Dendritic cell treated with granulocyte-macrophage colony-stimulating factor and Interleukin-4, amounts not matched to agents 40 ng/mL and 50 ng/mL, for 4 days (primary cell): ENCODE results near the gene DCDC2.
A peak's percentile ranks its signal among the peaks of the same experiment; 100 is the strongest.
"Not testable (repeated sequence)": the region's sequence is repeated elsewhere in the genome, so short reads cannot be mapped to it uniquely, and the experiment has no call there.

ENCODE experiments used
- H3K27ac Mint-ChIP-seq: one replicate; pipeline ENCODE4 v1.8.0; 2022; ENCODE audit warnings: mild to moderate bottlenecking, mixed read lengths
- H3K27me3 Mint-ChIP-seq: one replicate; pipeline ENCODE4 v1.8.0; 2022; ENCODE audit warnings: mild to moderate bottlenecking, mixed read lengths
- H3K36me3 Mint-ChIP-seq: one replicate; pipeline ENCODE4 v1.8.0; 2022; ENCODE audit warnings: low read depth, mixed read lengths
- H3K4me1 Mint-ChIP-seq: one replicate; pipeline ENCODE4 v1.8.0; 2022; ENCODE audit warnings: low read depth, mixed read lengths
- H3K4me3 Mint-ChIP-seq: one replicate; pipeline ENCODE4 v1.8.0; 2022; ENCODE audit warnings: mild to moderate bottlenecking, moderate library complexity, mixed read lengths
- H3K9me3 Mint-ChIP-seq: one replicate; pipeline ENCODE4 v1.8.0; 2022; ENCODE audit warnings: mixed read lengths
- intact Hi-C: fragments of 100-400 bp; cut with micrococcal nuclease; formaldehyde crosslinking; loops from one replicate; pipeline ENCODE4 v1.15.0; 2022

The DCDC2 gene

GRCh38 chr6:24357336-24358218 lies at the start of gene DCDC2:
Gene DCDC2, minus strand, starts transcription at chr6:24358059. Its CDS starts 309 bp downstream, at chr6:24357750.
- peaks cover 41% of the 10 kb centered on the region for H3K27me3 Mint-ChIP-seq
- H3K4me3 Mint-ChIP-seq, result no peak within 1 kb of the TSS
- peaks cover 21% of the 10 kb centered on the region for H3K4me1 Mint-ChIP-seq
- H3K27ac Mint-ChIP-seq, result no peak within 1 kb of the TSS
- H3K36me3 Mint-ChIP-seq, result no peaks in the 10 kb centered on the region
- intact Hi-C loops, result no loop called here
- no peaks in the 10 kb centered on the region for H3K9me3 Mint-ChIP-seq

- Mint-ChIP-seq H3K4me3 (no peak overlapping the region), H3K27ac (no peak overlapping the region), H3K36me3 (peaks cover 42% of the 10 kb centered on the region), H3K9me3 (no peaks in the 10 kb centered on the region), H3K27me3 (peaks cover 8% of the 10 kb centered on the region), H3K4me1 (peaks cover 16% of the 10 kb centered on the region)
- intact Hi-C loops, result no loop called here
Observed at GRCh38 chr6:24405262-24405661, 47.4 kb upstream of the DCDC2 start.

GRCh38 chr6:24403501-24403824 lies 45.6 kb upstream of the DCDC2 start:
- peak overlapping the region; percentile 80 for H3K27ac Mint-ChIP-seq
- H3K9me3 Mint-ChIP-seq, result no peaks in the 10 kb centered on the region
- H3K27me3 Mint-ChIP-seq, result peaks cover 17% of the 10 kb centered on the region
- H3K4me1 Mint-ChIP-seq, result peaks cover 16% of the 10 kb centered on the region
- intact Hi-C loops, result no loop called here
- peak overlapping the region; percentile 99 for H3K4me3 Mint-ChIP-seq
- peaks cover 29% of the 10 kb centered on the region for H3K36me3 Mint-ChIP-seq

GRCh38 chr6:24402697-24403500 lies 45.0 kb upstream of the DCDC2 start, which contains the start of gene MRS2:
Gene MRS2, plus strand, starts transcription at chr6:24402936. Its CDS starts 111 bp downstream, at chr6:24403047.
- no peaks in the 10 kb centered on the region for H3K9me3 Mint-ChIP-seq
- peak within 1 kb of the TSS; percentile 99 for H3K4me3 Mint-ChIP-seq
- H3K4me1 Mint-ChIP-seq, result peaks cover 16% of the 10 kb centered on the region
- peaks cover 27% of the 10 kb centered on the region for H3K36me3 Mint-ChIP-seq
- intact Hi-C loops, result no loop called here
- peaks cover 17% of the 10 kb centered on the region for H3K27me3 Mint-ChIP-seq
- peak within 1 kb of the TSS; percentile 80 for H3K27ac Mint-ChIP-seq

- Mint-ChIP-seq H3K27me3 (peaks cover 17% of the 10 kb centered on the region), H3K9me3 (no peaks in the 10 kb centered on the region), H3K4me3 (no peak overlapping the region), H3K36me3 (peaks cover 23% of the 10 kb centered on the region), H3K4me1 (peaks cover 16% of the 10 kb centered on the region), H3K27ac (no peak overlapping the region)
- intact Hi-C loops, result no loop called here
Observed at GRCh38 chr6:24401458-24401857, 43.6 kb upstream of the DCDC2 start.

GRCh38 chr6:24400045-24401039 lies 42.5 kb upstream of the DCDC2 start:
- intact Hi-C loops, H3K4me3 Mint-ChIP-seq, H3K9me3 Mint-ChIP-seq, H3K27ac Mint-ChIP-seq: not testable (repeated sequence)
- H3K27me3 Mint-ChIP-seq, result peaks cover 17% of the 10 kb centered on the region
- H3K4me1 Mint-ChIP-seq, result peaks cover 18% of the 10 kb centered on the region
- peaks cover 12% of the 10 kb centered on the region for H3K36me3 Mint-ChIP-seq

GRCh38 chr6:24397631-24398030 lies 39.8 kb upstream of the DCDC2 start:
- intact Hi-C loops, result no loop called here
- Mint-ChIP-seq H3K4me1 (peaks cover 21% of the 10 kb centered on the region), H3K27ac (no peak overlapping the region), H3K36me3 (no peaks in the 10 kb centered on the region), H3K4me3 (no peak overlapping the region), H3K27me3 (peaks cover 17% of the 10 kb centered on the region), H3K9me3 (no peaks in the 10 kb centered on the region)

- Mint-ChIP-seq H3K4me3 (no peak overlapping the region), H3K4me1 (peaks cover 21% of the 10 kb centered on the region), H3K27ac (no peak overlapping the region), H3K36me3 (no peaks in the 10 kb centered on the region), H3K27me3 (peaks cover 17% of the 10 kb centered on the region), H3K9me3 (no peaks in the 10 kb centered on the region)
- intact Hi-C loops, result no loop called here
Observed at GRCh38 chr6:24396824-24397223, 39.0 kb upstream of the DCDC2 start.

GRCh38 chr6:24394780-24395437 lies 37.0 kb upstream of the DCDC2 start:
- intact Hi-C loops, result no loop called here
- Mint-ChIP-seq H3K36me3 (no peaks in the 10 kb centered on the region), H3K27ac (peak overlapping the region; percentile 27), H3K27me3 (peaks cover 7% of the 10 kb centered on the region), H3K4me3 (no peak overlapping the region), H3K9me3 (no peaks in the 10 kb centered on the region), H3K4me1 (peaks cover 13% of the 10 kb centered on the region)

- Mint-ChIP-seq H3K9me3 (no peaks in the 10 kb centered on the region), H3K4me1 (peaks cover 13% of the 10 kb centered on the region), H3K4me3 (no peak overlapping the region), H3K27ac (peak overlapping the region; percentile 27), H3K27me3 (peaks cover 2% of the 10 kb centered on the region), H3K36me3 (no peaks in the 10 kb centered on the region)
- intact Hi-C loops, result no loop called here
Observed at GRCh38 chr6:24394061-24394779, 36.4 kb upstream of the DCDC2 start.

- intact Hi-C loops, result no loop called here
- no peaks in the 10 kb centered on the region for H3K27me3 Mint-ChIP-seq
- H3K4me3 Mint-ChIP-seq, result no peak overlapping the region
Observed at GRCh38 chr6:24391756-24392405, 34.0 kb upstream of the DCDC2 start.

GRCh38 chr6:24391208-24391607 lies 33.3 kb upstream of the DCDC2 start:
- Mint-ChIP-seq H3K27ac (no peak overlapping the region), H3K4me3 (no peak overlapping the region), H3K36me3 (no peaks in the 10 kb centered on the region), H3K9me3 (no peaks in the 10 kb centered on the region), H3K4me1 (peaks cover 13% of the 10 kb centered on the region), H3K27me3 (no peaks in the 10 kb centered on the region)
- intact Hi-C loops, result no loop called here

More at GRCh38 chr6:24391756-24392405, 34.0 kb upstream of the DCDC2 start:
- no peaks in the 10 kb centered on the region for H3K36me3 Mint-ChIP-seq
- no peaks in the 10 kb centered on the region for H3K9me3 Mint-ChIP-seq
- peaks cover 13% of the 10 kb centered on the region for H3K4me1 Mint-ChIP-seq
- H3K27ac Mint-ChIP-seq, result no peak overlapping the region
